GM12878 (cell line): ENCODE data around the gene EPHA7. TPM values are rescaled to one million over a fixed set of nuclear protein-coding genes. Genes with fewer than 3 reads are reported as not detected.

ENCODE experiments used
- ATAC-seq: fragments of 200-7000 bp; cut with Tn5 transposase; 3 replicates; pipeline ENCODE4 v1.9.1; 2020; ENCODE audit warnings: mild to moderate bottlenecking, moderate library complexity
- BruUV-seq: library from RNA; stranded (reverse); fragments of 400-500 nt; replicated peaks from 2 replicates; lab custom pipeline; 2021; lab: Mats Ljungman, UMichigan
- CTCF ChIA-PET: fragments of 300-600 bp; sonication (Branson Sonifier 250); formaldehyde crosslinking; extraction: SDS; loops from one replicate; lab custom pipeline; 2021; ENCODE audit warnings: inconsistent platforms; lab: Yijun Ruan, JAX
- POLR2A ChIA-PET: fragments of 350-600 bp; formaldehyde crosslinking; extraction: SDS; loops from one replicate; lab custom pipeline; 2021; ENCODE audit warnings: inconsistent platforms; lab: Charles Lee
- RAD21 ChIA-PET: fragments of 300-600 bp; sonication (Branson Sonifier 250); formaldehyde crosslinking; loops from one replicate; lab custom pipeline; 2023; ENCODE audit warnings: antibody characterized with exemption; ENCODE audit not compliant: unreplicated experiment; lab: Charles Lee
- SMC1A ChIA-PET: fragments of 300-600 bp; sonication (Branson Sonifier 250); formaldehyde crosslinking; loops from one replicate; lab custom pipeline; 2023; ENCODE audit not compliant: unreplicated experiment, uncharacterized antibody; lab: Charles Lee
- DNase-seq: peaks from one replicate; pipeline ENCODE4 v3.0.0-alpha.2; 2011; ENCODE audit warnings: low read depth, low spot score
- FAIRE-seq: peaks from 3 replicates; lab custom pipeline; 2011; peaks lifted over from hg19 to GRCh38; lab: Jason Lieb, UNC
- H2AFZ ChIP-seq: 2 replicates; pipeline ENCODE4 v1.6.0; 2011; ENCODE audit warnings: low read depth, low read length, control low read depth; ENCODE audit not compliant: control insufficient read depth
- H3K27ac ChIP-seq: 2 replicates; pipeline ENCODE4 v1.5.1; 2011; ENCODE audit warnings: control low read depth; ENCODE audit not compliant: control insufficient read depth, insufficient read depth
- H3K27me3 ChIP-seq, 2 experiments: replicated peaks in 1 of 2; 2 replicates each; pipeline versions ENCODE4 v1.6.0 to v1.6.1; 2011; ENCODE audit warnings: low read length in 1 of 2; ENCODE audit not compliant: control insufficient read depth in 2 of 2, insufficient read depth in 2 of 2
- H3K36me3 ChIP-seq, 2 experiments: 2 replicates each; pipeline ENCODE4 v1.5.1; 2011; ENCODE audit warnings: low read length in 1 of 2; ENCODE audit not compliant: control insufficient read depth in 2 of 2, insufficient read depth in 2 of 2
- H3K4me1 ChIP-seq: 2 replicates; pipeline ENCODE4 v1.6.1; 2011; ENCODE audit warnings: mild to moderate bottlenecking, low read length, moderate library complexity, mixed read lengths; ENCODE audit not compliant: control insufficient read depth, insufficient read depth
- H3K4me2 ChIP-seq: 2 replicates; pipeline ENCODE4 v1.6.0; 2011; ENCODE audit warnings: control low read depth; ENCODE audit not compliant: control insufficient read depth, insufficient read depth
- H3K4me3 ChIP-seq: fragments of 200-600 bp; sonication (generic); 2 replicates; pipeline ENCODE4 v1.5.1; 2016
- H3K79me2 ChIP-seq: 2 replicates; pipeline ENCODE4 v1.6.0; 2011; ENCODE audit warnings: low read length; ENCODE audit not compliant: control insufficient read depth, insufficient read depth
- H3K9ac ChIP-seq: 2 replicates; pipeline ENCODE4 v1.8.0; 2011; ENCODE audit warnings: low read length, control low read depth, mixed read lengths; ENCODE audit not compliant: control insufficient read depth, insufficient read depth
- H3K9me3 ChIP-seq: replicated peaks from 3 replicates; pipeline ENCODE4 v1.5.1; 2011; ENCODE audit warnings: mild to moderate bottlenecking, low read length; ENCODE audit not compliant: control insufficient read depth, insufficient read depth
- H4K20me1 ChIP-seq: 2 replicates; pipeline ENCODE4 v1.6.0; 2011; ENCODE audit not compliant: control insufficient read depth, insufficient read depth
- ATF2 ChIP-seq: IDR thresholded peaks from 2 replicates; pipeline ENCODE4 v1.6.1; 2012; ENCODE audit warnings: low read length, inconsistent platforms
- EGR1 ChIP-seq, 2 experiments: IDR thresholded peaks; 1 replicate in 1 of 2; 2 replicates in 1 of 2; pipeline ENCODE4 v1.6.1; 2011 to 2012; ENCODE audit warnings: low read depth in 2 of 2, low read length in 2 of 2, borderline replicate concordance in 1 of 2, mild to moderate bottlenecking in 1 of 2, moderate library complexity in 1 of 2
- HDGF ChIP-seq: fragments of 450-650 bp; IDR thresholded peaks from 2 replicates; pipeline ENCODE4 v1.6.1; 2016; ENCODE audit warnings: antibody characterized with exemption
- KLF5 ChIP-seq: fragments of 450-650 bp; IDR thresholded peaks from 2 replicates; pipeline ENCODE4 v1.6.1; 2014; ENCODE audit warnings: mild to moderate bottlenecking; ENCODE audit not compliant: partially characterized antibody
- NFYB ChIP-seq: IDR thresholded peaks from 2 replicates; pipeline ENCODE4 v1.6.1; 2011; ENCODE audit warnings: low read depth, mild to moderate bottlenecking, low read length, improper control_type of control experiment, moderate library complexity; ENCODE audit not compliant: insufficient read depth
- POLR2AphosphoS2 ChIP-seq: IDR thresholded peaks from 2 replicates; pipeline ENCODE4 v1.6.1; 2011; ENCODE audit warnings: low read depth, mild to moderate bottlenecking, low read length, improper control_type of control experiment, moderate library complexity
- SP1 ChIP-seq: IDR thresholded peaks from one replicate; pipeline ENCODE4 v1.6.1; 2011; ENCODE audit warnings: low read depth, low read length
- ZBTB4 ChIP-seq: fragments of 450-650 bp; formaldehyde crosslinking; IDR thresholded peaks from 2 replicates; pipeline ENCODE4 v1.4.0; 2022; ENCODE audit warnings: mild to moderate bottlenecking, moderate library complexity
- in situ Hi-C: fragments of 300-500 bp; cut with MboI; formaldehyde crosslinking; loops from 9 replicates; pipeline ENCODE4 v1.14.3; 2018; ENCODE audit warnings: mixed read lengths
- intact Hi-C: fragments of 100-400 bp; cut with micrococcal nuclease; formaldehyde crosslinking; loops from one replicate; pipeline ENCODE4 v1.14.2; 2022; ENCODE audit not compliant: unreplicated experiment
- polyA plus RNA-seq, 11 experiments: library from polyadenylated mRNA; depleted of rRNA in 4 of 11; unstranded in 6 of 11; stranded (reverse) in 5 of 11; fragments of >200 nt; fragmentation: Nextera tagmentation in 4 of 11; fragmentation: Illumina TruSeq in 1 of 11; extraction: Ambion mirVana in 4 of 11; extraction: Trizol in 1 of 11; gene quantifications; 1 replicate in 1 of 11; 2 replicates in 10 of 11; pipeline versions ENCODE4 v1.2.1 to v1.2.3, GENCODE V29; 2011 to 2016; ENCODE audit warnings: inconsistent platforms in 2 of 11, missing spikeins in 2 of 11, low read depth in 1 of 11
- total RNA-seq, 4 experiments: library from RNA; depleted of rRNA in 3 of 4; stranded (reverse); fragments of >200 nt in 3 of 4; fragmentation: Illumina TruSeq in 1 of 4; extraction: Trizol in 1 of 4; gene quantifications; 2 replicates each; pipeline versions ENCODE4 v1.2.1 to v1.2.3, GENCODE V29; 2013 to 2021
- TF ChIP-seq, protein P1 (sequence below): IDR thresholded peaks from 2 replicates; pipeline ENCODE4 v1.6.1; 2012; ENCODE audit warnings: mild to moderate bottlenecking, low read depth, low read length
- TF ChIP-seq, protein P2 (sequence below): IDR thresholded peaks from 2 replicates; pipeline ENCODE4 v1.6.1; 2011; ENCODE audit warnings: borderline replicate concordance, low read depth, mild to moderate bottlenecking, moderate library complexity, low read length; ENCODE audit not compliant: insufficient read depth, poor library complexity, severe bottlenecking

The EPHA7 gene
- total and polyA plus RNA-seq, 10 of the 15 experiments (the other 5 are each of a cell fraction or from before 2014, with no cell fraction given), result not detected

DNA sequence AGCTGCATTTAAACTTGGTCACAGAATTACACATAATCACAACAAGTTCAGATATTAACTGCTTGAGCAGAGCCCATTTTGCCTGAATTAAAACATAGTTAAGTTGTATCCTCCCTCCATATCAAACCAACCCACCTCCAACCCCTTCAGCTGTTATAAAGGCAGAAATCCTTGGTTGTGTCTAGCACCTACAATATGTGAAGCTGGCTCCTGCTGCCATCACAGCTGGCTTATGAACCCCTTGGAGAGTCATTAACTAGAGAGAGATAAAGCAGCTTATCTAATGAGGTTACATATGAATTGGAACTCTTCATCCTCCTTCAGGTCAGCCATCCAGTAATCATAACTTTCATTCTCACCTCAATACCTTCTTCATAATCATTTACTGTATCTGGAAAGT, 101.8 kb downstream of the EPHA7 start:
- no peak for ATAC-seq
- Histone ChIP-seq H3K4me3 (no peak overlapping the region), H3K27me3 (no peaks in the 10 kb centered on the region)
- intact Hi-C loops (no loop called here), in situ Hi-C loops (no loop called here)
- no TSS peak for BruUV-seq
- CTCF ChIA-PET, result no interaction called here
- TF ChIP-seq KLF5 (no peak), EGR1 (IDR thresholded peaks at IDR 0.05; ENCODE audit: borderline replicate concordance in 1 of 2, low read depth in 2 of 2, low read length in 2 of 2) (no peak), ATF2 (no peak), HDGF (no peak), NFYB (no peak), ZBTB4 (CRISPR knock-in tag) (no peak), POLR2AphosphoS2 (no peak), SP1 (no peak)
- TF ChIP-seq, protein P1, sequence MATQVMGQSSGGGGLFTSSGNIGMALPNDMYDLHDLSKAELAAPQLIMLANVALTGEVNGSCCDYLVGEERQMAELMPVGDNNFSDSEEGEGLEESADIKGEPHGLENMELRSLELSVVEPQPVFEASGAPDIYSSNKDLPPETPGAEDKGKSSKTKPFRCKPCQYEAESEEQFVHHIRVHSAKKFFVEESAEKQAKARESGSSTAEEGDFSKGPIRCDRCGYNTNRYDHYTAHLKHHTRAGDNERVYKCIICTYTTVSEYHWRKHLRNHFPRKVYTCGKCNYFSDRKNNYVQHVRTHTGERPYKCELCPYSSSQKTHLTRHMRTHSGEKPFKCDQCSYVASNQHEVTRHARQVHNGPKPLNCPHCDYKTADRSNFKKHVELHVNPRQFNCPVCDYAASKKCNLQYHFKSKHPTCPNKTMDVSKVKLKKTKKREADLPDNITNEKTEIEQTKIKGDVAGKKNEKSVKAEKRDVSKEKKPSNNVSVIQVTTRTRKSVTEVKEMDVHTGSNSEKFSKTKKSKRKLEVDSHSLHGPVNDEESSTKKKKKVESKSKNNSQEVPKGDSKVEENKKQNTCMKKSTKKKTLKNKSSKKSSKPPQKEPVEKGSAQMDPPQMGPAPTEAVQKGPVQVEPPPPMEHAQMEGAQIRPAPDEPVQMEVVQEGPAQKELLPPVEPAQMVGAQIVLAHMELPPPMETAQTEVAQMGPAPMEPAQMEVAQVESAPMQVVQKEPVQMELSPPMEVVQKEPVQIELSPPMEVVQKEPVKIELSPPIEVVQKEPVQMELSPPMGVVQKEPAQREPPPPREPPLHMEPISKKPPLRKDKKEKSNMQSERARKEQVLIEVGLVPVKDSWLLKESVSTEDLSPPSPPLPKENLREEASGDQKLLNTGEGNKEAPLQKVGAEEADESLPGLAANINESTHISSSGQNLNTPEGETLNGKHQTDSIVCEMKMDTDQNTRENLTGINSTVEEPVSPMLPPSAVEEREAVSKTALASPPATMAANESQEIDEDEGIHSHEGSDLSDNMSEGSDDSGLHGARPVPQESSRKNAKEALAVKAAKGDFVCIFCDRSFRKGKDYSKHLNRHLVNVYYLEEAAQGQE, result no peak
- TF ChIP-seq, protein P2, sequence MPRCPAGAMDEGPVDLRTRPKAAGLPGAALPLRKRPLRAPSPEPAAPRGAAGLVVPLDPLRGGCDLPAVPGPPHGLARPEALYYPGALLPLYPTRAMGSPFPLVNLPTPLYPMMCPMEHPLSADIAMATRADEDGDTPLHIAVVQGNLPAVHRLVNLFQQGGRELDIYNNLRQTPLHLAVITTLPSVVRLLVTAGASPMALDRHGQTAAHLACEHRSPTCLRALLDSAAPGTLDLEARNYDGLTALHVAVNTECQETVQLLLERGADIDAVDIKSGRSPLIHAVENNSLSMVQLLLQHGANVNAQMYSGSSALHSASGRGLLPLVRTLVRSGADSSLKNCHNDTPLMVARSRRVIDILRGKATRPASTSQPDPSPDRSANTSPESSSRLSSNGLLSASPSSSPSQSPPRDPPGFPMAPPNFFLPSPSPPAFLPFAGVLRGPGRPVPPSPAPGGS, result no peak
- TF ChIP-seq, all 136 proteins: peak for 0
- Histone ChIP-seq H3K4me2 (no peak overlapping the region), H4K20me1 (no peaks in the 10 kb centered on the region), H3K4me1 (no peaks in the 10 kb centered on the region), H2AFZ (no peak overlapping the region), H3K9me3 (no peaks in the 10 kb centered on the region), H3K27ac (no peak overlapping the region), H3K79me2 (no peaks in the 10 kb centered on the region), H3K36me3 (no peaks in the 10 kb centered on the region), H3K9ac (no peak overlapping the region)
- RAD21 ChIA-PET, result no interaction called here
- FAIRE-seq, result no peak
- POLR2A ChIA-PET, result no interaction called here
- SMC1A ChIA-PET, result interaction anchor here (0.7 to 1.1 kb wide), 2 partner anchors 10 to 62 kb away, joined by 3 read pairs; no protein-coding TSS in a partner anchor
- no peak for DNase-seq
